Caco-2 (cell line): ENCODE data around the gene CGNL1. TPM values are rescaled to one million over a fixed set of nuclear protein-coding genes. Genes with fewer than 3 reads are reported as not detected.

Experiments
- BruUV-seq: library from RNA; stranded (reverse); fragments of 400-500 nt; replicated peaks from 2 replicates; lab custom pipeline; 2021; lab: Mats Ljungman, UMichigan
- CTCF ChIA-PET: fragments of 300-600 bp; sonication (Branson Sonifier 250); formaldehyde crosslinking; loops from one replicate; lab custom pipeline; 2022; ENCODE audit warnings: antibody characterized with exemption; lab: Charles Lee
- POLR2A ChIA-PET: fragments of 300-600 bp; sonication (Branson Sonifier 250); formaldehyde crosslinking; loops from one replicate; lab custom pipeline; 2022; ENCODE audit warnings: antibody characterized with exemption; lab: Charles Lee
- DNase-seq, 2 experiments: peaks; one replicate each; pipeline versions ENCODE4 v3.0.0 to v3.0.0-alpha.2; 2020 to 2022
- H3K27me3 ChIP-seq: replicated peaks from 2 replicates; pipeline ENCODE4 v1.6.0; 2011; ENCODE audit warnings: low read length; ENCODE audit not compliant: control insufficient read depth, insufficient read depth
- H3K36me3 ChIP-seq: 2 replicates; pipeline ENCODE4 v1.5.1; 2011; ENCODE audit warnings: low read length; ENCODE audit not compliant: control insufficient read depth, insufficient read depth
- H3K4me1 ChIP-seq: fragments of 250-450 bp; sonication (Bioruptor Pico); 2 replicates; pipeline ENCODE4 v1.5.1; 2020; ENCODE audit warnings: mild to moderate bottlenecking
- H3K4me3 ChIP-seq: 2 replicates; pipeline ENCODE4 v1.5.1; 2011; ENCODE audit warnings: low read depth, mild to moderate bottlenecking, control low read depth, low read length
- H3K9me3 ChIP-seq: fragments of 250-450 bp; sonication (Bioruptor Pico); 2 replicates; pipeline ENCODE4 v1.5.1; 2020; ENCODE audit warnings: mild to moderate bottlenecking, moderate library complexity
- H3K27ac Mint-ChIP-seq: one replicate; pipeline ENCODE4 v1.8.0; 2022; ENCODE audit warnings: mixed read lengths; ENCODE audit not compliant: unreplicated experiment
- H3K27me3 Mint-ChIP-seq: one replicate; pipeline ENCODE4 v1.8.0; 2022; ENCODE audit warnings: mixed read lengths; ENCODE audit not compliant: insufficient read depth, unreplicated experiment
- H3K36me3 Mint-ChIP-seq: one replicate; pipeline ENCODE4 v1.8.0; 2022; ENCODE audit warnings: mild to moderate bottlenecking, mixed read lengths; ENCODE audit not compliant: insufficient read depth, unreplicated experiment
- H3K4me1 Mint-ChIP-seq: one replicate; pipeline ENCODE4 v1.8.0; 2022; ENCODE audit warnings: low read depth, mixed read lengths; ENCODE audit not compliant: unreplicated experiment
- H3K4me3 Mint-ChIP-seq: one replicate; pipeline ENCODE4 v1.8.0; 2022; ENCODE audit warnings: mild to moderate bottlenecking, moderate library complexity, mixed read lengths; ENCODE audit not compliant: unreplicated experiment
- H3K9me3 Mint-ChIP-seq: one replicate; pipeline ENCODE4 v1.8.0; 2022; ENCODE audit warnings: mixed read lengths; ENCODE audit not compliant: unreplicated experiment
- intact Hi-C: fragments of 100-400 bp; cut with micrococcal nuclease; formaldehyde crosslinking; loops from one replicate; pipeline ENCODE4 v1.10.0; 2022; ENCODE audit not compliant: unreplicated experiment
- total RNA-seq: library from RNA; stranded (reverse); gene quantifications from 2 replicates; pipeline ENCODE4 v1.2.3, GENCODE V29; 2022
- TF ChIP-seq, protein P1 (sequence below), 2 experiments: fragments of 200-600 bp in 1 of 2; IDR thresholded peaks; 1 replicate in 1 of 2; 2 replicates in 1 of 2; pipeline versions ENCODE4 v1.5.1 to v1.8.0; 2011 to 2022; ENCODE audit warnings: antibody characterized with exemption in 1 of 2, control low read depth in 1 of 2, inconsistent platforms in 1 of 2, low read depth in 1 of 2, low read length in 1 of 2, mild to moderate bottlenecking in 1 of 2, moderate library complexity in 1 of 2; ENCODE audit not compliant: insufficient read depth in 1 of 2, severe bottlenecking in 1 of 2, unreplicated experiment in 1 of 2

CGNL1 gene
- total RNA-seq, 1 experiment from 2014 or later, result 8.3 TPM

DNA sequence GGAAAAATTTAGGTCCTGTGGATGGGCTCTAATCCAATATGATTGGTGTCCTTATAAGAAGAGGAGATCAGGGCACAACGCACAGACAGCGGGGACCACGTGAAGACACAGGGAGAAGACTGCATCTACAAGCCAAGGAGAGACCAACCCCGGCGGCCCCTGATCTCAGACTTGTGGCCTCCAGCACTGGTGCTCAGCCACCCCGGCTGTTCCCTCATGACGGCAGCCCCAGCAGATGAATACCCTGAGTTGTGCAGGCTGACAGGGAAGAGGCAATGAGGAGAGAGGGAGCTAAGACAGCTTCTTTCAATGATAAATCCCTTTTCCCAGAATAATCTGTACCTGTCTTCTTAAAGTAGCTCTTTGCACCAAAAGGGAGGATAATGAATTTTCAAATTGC lies 33.3 kb upstream of the CGNL1 start:
- DNase-seq, result no peak
- POLR2A ChIA-PET, result no interaction called here
- Mint-ChIP-seq H3K27ac (no peak overlapping the region), H3K9me3 (no peaks in the 10 kb centered on the region), H3K4me1 (peaks cover 7% of the 10 kb centered on the region), H3K27me3 (no peaks in the 10 kb centered on the region), H3K36me3 (no peaks in the 10 kb centered on the region), H3K4me3 (no peak overlapping the region)
- BruUV-seq, result no TSS peak
- Histone ChIP-seq H3K4me1 (no peaks in the 10 kb centered on the region), H3K27me3 (no peaks in the 10 kb centered on the region), H3K4me3 (no peak overlapping the region), H3K36me3 (no peaks in the 10 kb centered on the region; the same call in 1 of the 2 replicates), H3K9me3 (no peaks in the 10 kb centered on the region)
- TF ChIP-seq, protein P1, sequence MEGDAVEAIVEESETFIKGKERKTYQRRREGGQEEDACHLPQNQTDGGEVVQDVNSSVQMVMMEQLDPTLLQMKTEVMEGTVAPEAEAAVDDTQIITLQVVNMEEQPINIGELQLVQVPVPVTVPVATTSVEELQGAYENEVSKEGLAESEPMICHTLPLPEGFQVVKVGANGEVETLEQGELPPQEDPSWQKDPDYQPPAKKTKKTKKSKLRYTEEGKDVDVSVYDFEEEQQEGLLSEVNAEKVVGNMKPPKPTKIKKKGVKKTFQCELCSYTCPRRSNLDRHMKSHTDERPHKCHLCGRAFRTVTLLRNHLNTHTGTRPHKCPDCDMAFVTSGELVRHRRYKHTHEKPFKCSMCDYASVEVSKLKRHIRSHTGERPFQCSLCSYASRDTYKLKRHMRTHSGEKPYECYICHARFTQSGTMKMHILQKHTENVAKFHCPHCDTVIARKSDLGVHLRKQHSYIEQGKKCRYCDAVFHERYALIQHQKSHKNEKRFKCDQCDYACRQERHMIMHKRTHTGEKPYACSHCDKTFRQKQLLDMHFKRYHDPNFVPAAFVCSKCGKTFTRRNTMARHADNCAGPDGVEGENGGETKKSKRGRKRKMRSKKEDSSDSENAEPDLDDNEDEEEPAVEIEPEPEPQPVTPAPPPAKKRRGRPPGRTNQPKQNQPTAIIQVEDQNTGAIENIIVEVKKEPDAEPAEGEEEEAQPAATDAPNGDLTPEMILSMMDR (IDR thresholded peaks at IDR 0.05; ENCODE audit: insufficient read depth in 1 of 2, low read depth in 1 of 2, low read length in 1 of 2, severe bottlenecking in 1 of 2, unreplicated experiment in 1 of 2), result no peak
- intact Hi-C loops, result loop anchor here (5.0 kb wide), 1 partner anchor 119 kb away; no protein-coding TSS in a partner anchor
- CTCF ChIA-PET, result interaction anchor here (0.9 to 6.0 kb wide), 2 partner anchors 127 to 185 kb away, joined by 3 to 148 read pairs; no protein-coding TSS in a partner anchor

DNA sequence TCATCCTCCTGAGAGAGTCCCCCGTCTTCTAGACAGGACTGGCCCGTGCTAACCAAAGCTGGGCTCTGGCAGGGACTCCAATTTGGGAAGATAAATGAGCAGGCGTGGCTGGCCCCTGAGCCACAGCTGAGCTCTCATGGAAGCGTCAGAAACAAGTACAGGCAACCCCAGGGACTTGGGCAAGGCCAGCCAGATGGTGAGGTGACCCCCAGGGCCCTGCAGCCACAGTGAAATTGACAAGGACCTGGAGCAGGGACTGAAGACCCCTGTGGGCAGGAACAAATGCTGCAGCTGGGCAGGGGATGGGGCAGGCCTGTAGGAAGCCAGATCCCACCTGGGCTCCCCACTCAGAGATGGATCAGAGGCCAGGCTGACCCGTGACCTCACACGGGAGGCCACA lies 32.8 kb upstream of the CGNL1 start:
- H3K27me3 Mint-ChIP-seq, result no peaks in the 10 kb centered on the region
- TF ChIP-seq, protein P1 (IDR thresholded peaks at IDR 0.05; ENCODE audit: insufficient read depth in 1 of 2, low read depth in 1 of 2, low read length in 1 of 2, severe bottlenecking in 1 of 2, unreplicated experiment in 1 of 2), result no peak
- no peak for DNase-seq
- H3K27ac Mint-ChIP-seq, result no peak overlapping the region
- no peak overlapping the region for H3K4me3 Mint-ChIP-seq
- no peaks in the 10 kb centered on the region for H3K36me3 Mint-ChIP-seq
- H3K4me3 ChIP-seq, result no peak overlapping the region
- H3K4me1 ChIP-seq, result no peaks in the 10 kb centered on the region
- no peaks in the 10 kb centered on the region for H3K9me3 ChIP-seq
- no peaks in the 10 kb centered on the region for H3K27me3 ChIP-seq
- no peaks in the 10 kb centered on the region for H3K9me3 Mint-ChIP-seq
- CTCF ChIA-PET, result interaction anchor here (0.9 to 6.0 kb wide), 2 partner anchors 127 to 185 kb away, joined by 3 to 148 read pairs; no protein-coding TSS in a partner anchor
- H3K4me1 Mint-ChIP-seq, result peaks cover 7% of the 10 kb centered on the region
- intact Hi-C loops, result loop anchor here (5.0 kb wide), 1 partner anchor 119 kb away; no protein-coding TSS in a partner anchor
- no peaks in the 10 kb centered on the region; the same call in 1 of the 2 replicates for H3K36me3 ChIP-seq
- POLR2A ChIA-PET, result no interaction called here
- no TSS peak for BruUV-seq

DNA sequence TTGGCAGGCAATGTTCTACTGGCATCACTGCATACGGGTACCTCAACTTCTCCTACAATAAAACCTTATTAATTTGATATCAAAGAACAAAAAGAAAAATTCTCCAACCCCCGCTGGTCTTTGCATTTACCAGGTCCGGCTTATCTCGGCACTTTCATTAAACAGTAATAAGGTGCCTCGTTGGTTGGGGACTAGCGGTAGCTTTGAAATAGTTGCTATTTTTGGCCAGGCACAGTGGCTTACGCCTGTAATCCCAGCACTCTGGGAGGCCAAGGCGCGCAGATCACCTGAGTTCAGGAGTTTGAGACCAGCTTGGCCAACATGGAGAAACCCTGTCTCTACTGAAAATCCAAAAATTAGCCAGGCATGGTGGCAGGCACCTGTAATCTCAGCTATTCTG lies 32.0 kb upstream of the CGNL1 start:
- intact Hi-C loops, result loop anchor here (5.0 kb wide), 1 partner anchor 118 kb away; no protein-coding TSS in a partner anchor
- no TSS peak for BruUV-seq

More for the DNA sequence above, 32.0 kb upstream of the CGNL1 start:
- H3K27me3 ChIP-seq, result no peaks in the 10 kb centered on the region
- TF ChIP-seq, protein P1 (IDR thresholded peaks at IDR 0.05; ENCODE audit: insufficient read depth in 1 of 2, low read depth in 1 of 2, low read length in 1 of 2, severe bottlenecking in 1 of 2, unreplicated experiment in 1 of 2), result no peak
- Mint-ChIP-seq H3K27ac (no peak overlapping the region), H3K9me3 (no peaks in the 10 kb centered on the region), H3K27me3 (no peaks in the 10 kb centered on the region), H3K36me3 (no peaks in the 10 kb centered on the region), H3K4me3 (no peak overlapping the region), H3K4me1 (peaks cover 7% of the 10 kb centered on the region)
- no peaks in the 10 kb centered on the region for H3K4me1 ChIP-seq
- DNase-seq, result no peak
- POLR2A ChIA-PET, result no interaction called here
- no peaks in the 10 kb centered on the region for H3K9me3 ChIP-seq
- H3K36me3 ChIP-seq, result no peaks in the 10 kb centered on the region; the same call in 1 of the 2 replicates
- CTCF ChIA-PET, result interaction anchor here (3.7 kb wide), 1 partner anchor 183 kb away, joined by 83 read pairs; no protein-coding TSS in a partner anchor
- H3K4me3 ChIP-seq, result no peak overlapping the region
